Measurements from ENCODE around the gene SRRM2.

The SRRM2 gene

DNA sequence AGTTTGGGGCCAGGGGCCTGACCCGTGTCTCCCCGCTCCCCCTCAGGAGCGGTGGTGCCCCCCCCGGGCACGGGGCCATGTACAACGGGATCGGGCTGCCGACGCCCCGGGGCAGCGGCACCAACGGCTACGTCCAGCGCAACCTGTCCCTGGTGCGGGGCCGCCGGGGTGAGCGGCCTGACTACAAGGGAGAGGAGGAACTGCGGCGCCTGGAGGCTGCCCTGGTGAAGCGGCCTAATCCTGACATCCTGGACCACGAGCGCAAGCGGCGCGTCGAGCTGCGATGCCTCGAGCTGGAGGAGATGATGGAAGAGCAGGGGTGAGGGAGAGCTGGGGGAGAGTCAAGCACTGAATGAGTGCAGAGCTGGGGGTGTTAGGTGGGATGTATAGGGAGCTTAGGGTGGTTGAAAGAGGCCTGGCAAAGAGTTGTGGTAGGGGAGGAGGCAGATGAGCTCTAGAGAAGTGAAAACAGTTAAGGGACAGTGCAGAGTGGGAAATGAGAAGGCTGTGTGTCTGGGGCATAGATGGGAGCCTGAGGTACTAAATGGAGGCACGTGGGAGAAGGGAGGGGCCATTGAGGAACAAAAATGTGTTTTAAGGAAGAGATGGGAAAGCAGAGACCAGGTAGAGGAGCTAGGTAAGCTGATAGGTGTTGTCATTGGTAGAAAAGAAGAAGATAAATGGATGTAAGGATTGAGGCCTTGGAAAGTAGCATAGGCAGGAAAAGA, 4.0 kb downstream of the SRRM2 start:
- DNase-seq (ENCODE audit: low read depth) = no peak
- no peak overlapping the region for H3K4me3 ChIP-seq (ENCODE audit: low read depth, low read length)

- H3K4me3 ChIP-seq (ENCODE audit: low read depth, low read length) = no peak overlapping the region
Observed at GRCh38 chr16:2757344-2757743, 4.9 kb downstream of the SRRM2 start.

GRCh38 chr16:2761472-2761871, 9.0 kb downstream of the SRRM2 start:
- no peak overlapping the region for H3K4me3 ChIP-seq (ENCODE audit: low read depth, low read length)
- no peak for DNase-seq (ENCODE audit: low read depth)

More at GRCh38 chr16:2757344-2757743, 4.9 kb downstream of the SRRM2 start:
- DNase-seq (ENCODE audit: low read depth) = no peak

GRCh38 chr16:2761886-2762583, 9.6 kb downstream of the SRRM2 start:
- DNase-seq (ENCODE audit: low read depth) = no peak
- no peak overlapping the region for H3K4me3 ChIP-seq (ENCODE audit: low read depth, low read length)

GRCh38 chr16:2762711-2763110, 10.3 kb downstream of the SRRM2 start:
- H3K4me3 ChIP-seq (ENCODE audit: low read depth, low read length) = no peak overlapping the region
- DNase-seq (ENCODE audit: low read depth) = no peak

DNA sequence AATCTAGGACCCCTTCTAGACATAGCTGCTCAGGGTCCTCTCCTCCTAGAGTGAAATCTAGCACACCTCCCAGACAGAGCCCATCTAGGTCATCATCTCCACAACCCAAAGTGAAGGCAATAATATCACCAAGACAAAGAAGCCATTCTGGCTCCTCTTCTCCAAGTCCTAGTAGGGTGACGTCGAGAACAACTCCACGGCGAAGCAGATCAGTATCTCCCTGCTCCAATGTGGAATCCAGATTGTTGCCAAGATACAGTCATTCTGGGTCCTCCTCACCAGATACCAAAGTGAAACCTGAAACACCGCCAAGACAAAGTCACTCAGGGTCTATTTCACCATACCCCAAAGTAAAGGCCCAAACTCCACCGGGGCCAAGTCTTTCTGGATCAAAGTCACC, 10.7 kb downstream of the SRRM2 start:
- H3K4me3 ChIP-seq (ENCODE audit: low read depth, low read length) = no peak overlapping the region
- no peak for DNase-seq (ENCODE audit: low read depth)

DNA sequence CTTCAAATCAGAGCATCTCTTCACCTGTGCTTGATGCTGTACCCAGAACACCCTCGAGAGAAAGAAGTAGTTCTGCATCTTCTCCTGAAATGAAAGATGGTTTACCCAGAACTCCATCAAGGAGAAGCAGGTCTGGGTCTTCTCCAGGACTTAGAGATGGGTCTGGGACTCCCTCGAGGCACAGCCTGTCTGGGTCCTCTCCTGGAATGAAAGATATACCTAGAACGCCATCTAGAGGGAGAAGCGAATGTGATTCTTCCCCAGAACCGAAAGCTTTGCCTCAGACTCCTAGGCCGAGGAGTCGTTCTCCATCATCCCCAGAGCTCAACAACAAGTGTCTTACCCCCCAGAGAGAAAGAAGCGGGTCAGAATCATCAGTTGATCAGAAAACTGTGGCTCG, 12.3 kb downstream of the SRRM2 start:
- H3K4me3 ChIP-seq (ENCODE audit: low read depth, low read length) = no peak overlapping the region
- no peak for DNase-seq (ENCODE audit: low read depth)

- H3K4me3 ChIP-seq (ENCODE audit: low read depth, low read length) = no peak overlapping the region
- no peak for DNase-seq (ENCODE audit: low read depth)
Observed at GRCh38 chr16:2765462-2766404, 13.3 kb downstream of the SRRM2 start.

DNA sequence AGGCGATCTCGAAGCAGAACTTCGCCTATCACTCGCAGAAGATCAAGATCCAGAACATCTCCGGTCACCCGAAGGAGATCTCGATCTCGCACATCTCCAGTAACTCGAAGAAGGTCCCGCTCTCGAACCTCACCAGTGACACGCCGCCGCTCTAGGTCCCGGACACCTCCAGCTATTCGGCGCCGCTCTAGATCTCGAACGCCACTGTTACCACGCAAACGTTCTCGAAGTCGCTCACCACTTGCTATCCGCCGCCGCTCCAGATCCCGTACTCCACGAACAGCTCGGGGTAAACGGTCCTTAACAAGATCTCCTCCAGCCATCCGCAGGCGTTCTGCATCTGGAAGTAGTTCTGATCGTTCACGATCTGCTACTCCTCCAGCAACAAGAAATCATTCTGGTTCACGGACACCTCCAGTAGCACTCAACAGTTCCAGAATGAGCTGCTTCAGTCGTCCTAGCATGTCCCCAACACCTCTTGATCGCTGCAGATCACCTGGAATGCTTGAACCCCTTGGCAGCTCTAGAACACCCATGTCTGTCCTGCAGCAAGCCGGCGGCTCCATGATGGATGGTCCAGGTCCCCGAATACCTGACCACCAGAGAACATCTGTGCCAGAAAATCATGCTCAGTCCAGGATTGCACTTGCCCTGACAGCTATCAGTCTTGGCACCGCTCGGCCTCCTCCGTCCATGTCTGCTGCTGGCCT, 14.1 kb downstream of the SRRM2 start:
- H3K4me3 ChIP-seq (ENCODE audit: low read depth, low read length) = no peak overlapping the region
- DNase-seq (ENCODE audit: low read depth) = no peak

- H3K4me3 ChIP-seq (ENCODE audit: low read depth, low read length) = no peak overlapping the region
- no peak for DNase-seq (ENCODE audit: low read depth)
Observed at GRCh38 chr16:2767140-2767731, 14.8 kb downstream of the SRRM2 start.

- DNase-seq (ENCODE audit: low read depth) = no peak
- no peak overlapping the region for H3K4me3 ChIP-seq (ENCODE audit: low read depth, low read length)
Observed at GRCh38 chr16:2767891-2768290, 15.5 kb downstream of the SRRM2 start.

DNA sequence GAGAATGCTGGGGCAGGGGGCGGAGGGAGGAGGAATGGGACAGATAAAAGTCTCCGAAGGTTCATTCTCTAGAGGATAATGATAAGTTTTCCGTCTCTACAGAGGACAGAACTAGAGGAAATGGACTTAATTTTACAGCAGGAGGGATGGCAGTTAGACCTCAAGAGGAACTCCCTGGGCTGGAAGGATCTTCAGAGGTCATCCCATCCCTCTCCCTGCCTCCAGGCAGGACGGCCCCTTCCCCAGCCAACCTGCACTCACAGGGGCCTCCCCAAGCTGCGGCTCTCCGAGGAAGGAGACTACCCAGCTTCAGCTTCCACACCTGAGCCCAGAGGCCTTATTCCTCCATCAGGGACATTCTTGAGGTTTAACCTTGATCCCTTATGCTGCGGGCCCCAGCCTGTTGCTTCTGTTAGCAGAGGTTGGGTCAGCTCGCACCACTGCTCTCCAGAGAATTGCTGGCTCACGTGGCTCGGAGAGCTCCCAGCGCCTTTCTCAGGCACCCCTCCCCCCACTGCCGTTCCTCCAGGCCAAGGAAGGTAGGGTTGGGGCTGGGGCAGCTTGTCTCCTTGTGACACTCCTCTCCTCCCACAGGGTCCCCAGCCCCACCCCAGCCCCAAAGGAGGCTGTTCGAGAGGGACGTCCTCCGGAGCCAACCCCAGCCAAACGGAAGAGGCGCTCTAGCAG, 16.1 kb downstream of the SRRM2 start:
- H3K4me3 ChIP-seq (ENCODE audit: low read depth, low read length) = no peak overlapping the region
- DNase-seq (ENCODE audit: low read depth) = no peak

DNA sequence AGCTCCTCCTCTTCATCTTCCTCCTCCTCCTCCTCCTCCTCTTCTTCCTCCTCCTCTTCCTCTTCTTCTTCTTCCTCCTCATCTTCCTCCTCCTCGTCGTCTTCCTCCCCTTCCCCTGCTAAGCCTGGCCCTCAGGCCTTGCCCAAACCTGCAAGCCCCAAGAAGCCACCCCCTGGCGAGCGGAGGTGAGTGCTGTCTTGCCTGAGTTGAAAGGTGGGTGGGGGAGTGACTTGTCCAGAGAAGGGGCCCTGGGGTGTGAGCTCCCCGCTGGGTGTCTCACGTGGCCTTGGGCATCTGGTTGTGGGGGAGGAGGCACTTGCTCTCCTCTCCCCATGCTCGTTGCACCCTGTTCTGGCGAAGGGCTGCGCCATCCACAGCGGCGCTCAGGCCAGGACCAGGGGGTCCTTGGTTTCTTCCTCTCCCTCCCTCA, 16.7 kb downstream of the SRRM2 start:
- DNase-seq (ENCODE audit: low read depth) = no peak
- H3K4me3 ChIP-seq (ENCODE audit: low read depth, low read length) = no peak overlapping the region

- peak; percentile 42 for DNase-seq (ENCODE audit: low read depth)
Observed at GRCh38 chr16:2769675-2770056, 17.2 kb downstream of the SRRM2 start.

GRCh38 chr16:2770057-2770951, 17.9 kb downstream of the SRRM2 start:
- DNase-seq (ENCODE audit: low read depth) = no peak
- H3K4me3 ChIP-seq (ENCODE audit: low read depth, low read length) = no peak overlapping the region

More at GRCh38 chr16:2769675-2770056, 17.2 kb downstream of the SRRM2 start:
- no peak overlapping the region for H3K4me3 ChIP-seq (ENCODE audit: low read depth, low read length)

- no peak for DNase-seq (ENCODE audit: low read depth)
- no peak overlapping the region for H3K4me3 ChIP-seq (ENCODE audit: low read depth, low read length)
Observed at GRCh38 chr16:2771496-2772402, 19.3 kb downstream of the SRRM2 start.
